ENCODE data around the gene NLRC5.

Gene NLRC5

GRCh38 chr16:56965149-56966092 is 23.9 kb upstream of the NLRC5 start:
- TF ChIP-seq CTCF (conservative IDR thresholded peaks at IDR 0.05) = no peak
- H3K27ac ChIP-seq = no peak overlapping the region

- no peak overlapping the region for H3K27ac ChIP-seq
- no peak for TF ChIP-seq CTCF (conservative IDR thresholded peaks at IDR 0.05)
These were observed 23.3 kb upstream of the NLRC5 start for GRCh38 chr16:56966093-56966475.

- no peak overlapping the region for H3K27ac ChIP-seq
- TF ChIP-seq CTCF (conservative IDR thresholded peaks at IDR 0.05) = no peak
These were observed 21.6 kb upstream of the NLRC5 start for GRCh38 chr16:56967733-56968132.

GRCh38 chr16:56969769-56970168 is 19.6 kb upstream of the NLRC5 start:
- TF ChIP-seq CTCF (conservative IDR thresholded peaks at IDR 0.05) = no peak
- no peak overlapping the region for H3K27ac ChIP-seq

GRCh38 chr16:56970934-56971767 is 18.2 kb upstream of the NLRC5 start:
- no peak for TF ChIP-seq CTCF (conservative IDR thresholded peaks at IDR 0.05)
- H3K27ac ChIP-seq = no peak overlapping the region

GRCh38 chr16:56971768-56972043 is 17.7 kb upstream of the NLRC5 start:
- TF ChIP-seq CTCF (conservative IDR thresholded peaks at IDR 0.05) = no peak
- H3K27ac ChIP-seq = no peak overlapping the region
